Liver (tissue), 9 donors: ENCODE results near the gene ASB1. TPM values are rescaled to one million over a fixed set of nuclear protein-coding genes. Genes with fewer than 3 reads are reported as not detected.

Source experiments
- DNase-seq: peaks from one replicate; pipeline ENCODE4 v3.0.0-alpha.2; 2017; ENCODE audit warnings: low spot score
- H3K27ac ChIP-seq, 2 donors: one replicate each; pipeline ENCODE4 v1.7.0; 2013; ENCODE audit warnings: inconsistent platforms in 2 of 2, low read length in 2 of 2, control low read depth in 1 of 2, low read depth in 1 of 2, mild to moderate bottlenecking in 1 of 2
- H3K27me3 ChIP-seq, 4 donors: one replicate each; pipeline versions ENCODE4 v1.6.1 to v1.7.0; 2013; ENCODE audit warnings: low read length in 3 of 4, inconsistent platforms in 1 of 4, mild to moderate bottlenecking in 1 of 4, moderate library complexity in 1 of 4; ENCODE audit not compliant: control insufficient read depth in 4 of 4, insufficient read depth in 4 of 4
- H3K36me3 ChIP-seq, 4 donors: one replicate each; pipeline versions ENCODE4 v1.6.1 to v1.7.0; 2013; ENCODE audit warnings: low read length in 3 of 4, mild to moderate bottlenecking in 3 of 4, low read depth in 1 of 4, moderate library complexity in 1 of 4; ENCODE audit not compliant: control insufficient read depth in 4 of 4, insufficient read depth in 3 of 4
- H3K4me1 ChIP-seq, 4 donors: one replicate each; pipeline versions ENCODE4 v1.6.1 to v1.7.0; 2013; ENCODE audit warnings: low read length in 3 of 4, mild to moderate bottlenecking in 3 of 4, moderate library complexity in 1 of 4; ENCODE audit not compliant: control insufficient read depth in 4 of 4, insufficient read depth in 4 of 4
- H3K4me3 ChIP-seq, 3 donors: one replicate each; pipeline versions ENCODE4 v1.6.1 to v1.7.0; 2013; ENCODE audit warnings: low read length in 3 of 3, control low read depth in 1 of 3, low read depth in 1 of 3, mild to moderate bottlenecking in 1 of 3
- H3K9ac ChIP-seq, 2 donors: one replicate each; pipeline ENCODE4 v1.7.0; 2013; ENCODE audit warnings: low read length in 2 of 2, mild to moderate bottlenecking in 2 of 2, moderate library complexity in 2 of 2, control low read depth in 1 of 2, low read depth in 1 of 2
- H3K9me3 ChIP-seq, 4 donors: one replicate each; pipeline versions ENCODE4 v1.6.1 to v1.7.0; 2013; ENCODE audit warnings: low read length in 3 of 4; ENCODE audit not compliant: control insufficient read depth in 4 of 4
- EGR1 ChIP-seq, 2 donors: IDR thresholded peaks; 2 replicates each; pipeline ENCODE4 v1.6.1; 2016 to 2018; ENCODE audit warnings: antibody characterized with exemption in 2 of 2, low read depth in 2 of 2
- FOXA1 ChIP-seq: IDR thresholded peaks from 2 replicates; pipeline ENCODE4 v1.6.1; 2016; ENCODE audit warnings: antibody characterized with exemption
- GABPA ChIP-seq, 2 donors: IDR thresholded peaks in 1 of 2; conservative IDR thresholded peaks in 1 of 2; 2 replicates each; pipeline ENCODE4 v1.6.1; 2016; ENCODE audit warnings: antibody characterized with exemption in 2 of 2, mild to moderate bottlenecking in 1 of 2, moderate library complexity in 1 of 2
- HNF4G ChIP-seq: IDR thresholded peaks from 2 replicates; pipeline ENCODE4 v1.6.1; 2016; ENCODE audit warnings: antibody characterized with exemption
- NR2F2 ChIP-seq: IDR thresholded peaks from 2 replicates; pipeline ENCODE4 v1.6.1; 2016; ENCODE audit warnings: antibody characterized with exemption
- TAF1 ChIP-seq: conservative IDR thresholded peaks from 2 replicates; pipeline ENCODE4 v1.6.1; 2016; ENCODE audit warnings: antibody characterized with exemption, mild to moderate bottlenecking
- WGBS: extraction: QIAGEN DNeasy Blood & Tissue Kit; methylation state at CpG from one replicate; pipeline ENCODE4 v1.1.7; 2013; 5-methylcytosine and 5-hydroxymethylcytosine counted together
- polyA plus RNA-seq, 2 donors: library from polyadenylated mRNA; stranded (reverse) in 1 of 2; unstranded in 1 of 2; fragments of 200-250 nt in 1 of 2; fragments of >200 nt in 1 of 2; fragmentation: Nextera tagmentation in 1 of 2; extraction: Ambion mirVana in 1 of 2; gene quantifications; one replicate each; pipeline versions ENCODE4 v1.2.1 to v1.2.3, GENCODE V29; 2013 to 2015
- total RNA-seq, 2 donors: library from RNA; depleted of rRNA; stranded (reverse); fragments of >200 nt; gene quantifications; one replicate each; pipeline ENCODE4 v1.2.3, GENCODE V29; 2014
- TF ChIP-seq, protein P1 (sequence below): IDR thresholded peaks from 2 replicates; pipeline ENCODE4 v1.6.1; 2016; ENCODE audit warnings: antibody characterized with exemption, mild to moderate bottlenecking
- TF ChIP-seq, protein P2 (sequence below): fragments of 150-350 bp; IDR thresholded peaks from 2 replicates; pipeline ENCODE4 v1.5.1; 2017; ENCODE audit warnings: improper control_type of control experiment, low read depth, low read length; ENCODE audit not compliant: missing input control
- TF ChIP-seq, protein P3 (sequence below): IDR thresholded peaks from 2 replicates; pipeline ENCODE4 v1.6.1; 2016; ENCODE audit warnings: antibody characterized with exemption
- TF ChIP-seq, protein P4 (sequence below): IDR thresholded peaks from 2 replicates; pipeline ENCODE4 v1.6.1; 2016; ENCODE audit warnings: antibody characterized with exemption
- TF ChIP-seq, protein P5 (sequence below): IDR thresholded peaks from 2 replicates; pipeline ENCODE4 v1.6.1; 2016; ENCODE audit warnings: antibody characterized with exemption
- donor health status: healthy.
- donor health status: healthy.
- donor health status: healthy.
- donor health status: healthy.
- donor health status: healthy.

Gene ASB1
- total and polyA plus RNA-seq, 4 donors, result 6.1 to 15.2 (median 10.5) TPM

DNA sequence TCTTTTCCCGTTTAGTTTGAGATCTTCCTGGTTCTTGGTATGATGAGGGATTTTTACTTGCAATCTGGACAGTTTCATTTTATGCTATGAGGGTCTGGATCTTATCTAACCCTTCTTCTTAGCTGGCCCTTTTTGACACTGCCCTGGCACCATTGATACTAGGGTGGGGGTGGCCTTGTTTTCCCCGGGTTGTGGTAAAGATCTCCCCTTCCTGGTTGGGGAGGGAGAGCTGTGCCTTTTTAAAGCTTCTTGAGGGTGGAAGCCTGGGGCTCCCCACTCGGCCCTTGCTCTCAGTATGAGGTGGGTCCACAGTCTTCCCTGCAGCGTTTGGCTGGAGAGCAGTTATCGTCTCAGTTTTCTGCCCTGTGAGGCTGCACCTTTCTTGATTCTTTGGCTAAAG, 66.1 kb downstream of the ASB1 start:
- Histone ChIP-seq H3K27ac (no peak overlapping the region), H3K36me3 (no peaks in the 10 kb centered on the region), H3K27me3 (no peaks in the 10 kb centered on the region), H3K9me3 (no peaks in the 10 kb centered on the region), H3K4me3 (no peak overlapping the region), H3K4me1 (no peaks in the 10 kb centered on the region), H3K9ac (no peak overlapping the region)
- TF ChIP-seq NR2F2 (no peak), HNF4G (no peak), TAF1 (no peak), EGR1 (IDR thresholded peaks at IDR 0.05; ENCODE audit: low read depth in 2 of 2) (no peak), GABPA (IDR thresholded peaks at IDR 0.05 in 1 of 2, conservative IDR thresholded peaks at IDR 0.05 in 1 of 2) (no peak)
- TF ChIP-seq, protein P1, sequence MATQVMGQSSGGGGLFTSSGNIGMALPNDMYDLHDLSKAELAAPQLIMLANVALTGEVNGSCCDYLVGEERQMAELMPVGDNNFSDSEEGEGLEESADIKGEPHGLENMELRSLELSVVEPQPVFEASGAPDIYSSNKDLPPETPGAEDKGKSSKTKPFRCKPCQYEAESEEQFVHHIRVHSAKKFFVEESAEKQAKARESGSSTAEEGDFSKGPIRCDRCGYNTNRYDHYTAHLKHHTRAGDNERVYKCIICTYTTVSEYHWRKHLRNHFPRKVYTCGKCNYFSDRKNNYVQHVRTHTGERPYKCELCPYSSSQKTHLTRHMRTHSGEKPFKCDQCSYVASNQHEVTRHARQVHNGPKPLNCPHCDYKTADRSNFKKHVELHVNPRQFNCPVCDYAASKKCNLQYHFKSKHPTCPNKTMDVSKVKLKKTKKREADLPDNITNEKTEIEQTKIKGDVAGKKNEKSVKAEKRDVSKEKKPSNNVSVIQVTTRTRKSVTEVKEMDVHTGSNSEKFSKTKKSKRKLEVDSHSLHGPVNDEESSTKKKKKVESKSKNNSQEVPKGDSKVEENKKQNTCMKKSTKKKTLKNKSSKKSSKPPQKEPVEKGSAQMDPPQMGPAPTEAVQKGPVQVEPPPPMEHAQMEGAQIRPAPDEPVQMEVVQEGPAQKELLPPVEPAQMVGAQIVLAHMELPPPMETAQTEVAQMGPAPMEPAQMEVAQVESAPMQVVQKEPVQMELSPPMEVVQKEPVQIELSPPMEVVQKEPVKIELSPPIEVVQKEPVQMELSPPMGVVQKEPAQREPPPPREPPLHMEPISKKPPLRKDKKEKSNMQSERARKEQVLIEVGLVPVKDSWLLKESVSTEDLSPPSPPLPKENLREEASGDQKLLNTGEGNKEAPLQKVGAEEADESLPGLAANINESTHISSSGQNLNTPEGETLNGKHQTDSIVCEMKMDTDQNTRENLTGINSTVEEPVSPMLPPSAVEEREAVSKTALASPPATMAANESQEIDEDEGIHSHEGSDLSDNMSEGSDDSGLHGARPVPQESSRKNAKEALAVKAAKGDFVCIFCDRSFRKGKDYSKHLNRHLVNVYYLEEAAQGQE, result no peak
- TF ChIP-seq, protein P2, sequence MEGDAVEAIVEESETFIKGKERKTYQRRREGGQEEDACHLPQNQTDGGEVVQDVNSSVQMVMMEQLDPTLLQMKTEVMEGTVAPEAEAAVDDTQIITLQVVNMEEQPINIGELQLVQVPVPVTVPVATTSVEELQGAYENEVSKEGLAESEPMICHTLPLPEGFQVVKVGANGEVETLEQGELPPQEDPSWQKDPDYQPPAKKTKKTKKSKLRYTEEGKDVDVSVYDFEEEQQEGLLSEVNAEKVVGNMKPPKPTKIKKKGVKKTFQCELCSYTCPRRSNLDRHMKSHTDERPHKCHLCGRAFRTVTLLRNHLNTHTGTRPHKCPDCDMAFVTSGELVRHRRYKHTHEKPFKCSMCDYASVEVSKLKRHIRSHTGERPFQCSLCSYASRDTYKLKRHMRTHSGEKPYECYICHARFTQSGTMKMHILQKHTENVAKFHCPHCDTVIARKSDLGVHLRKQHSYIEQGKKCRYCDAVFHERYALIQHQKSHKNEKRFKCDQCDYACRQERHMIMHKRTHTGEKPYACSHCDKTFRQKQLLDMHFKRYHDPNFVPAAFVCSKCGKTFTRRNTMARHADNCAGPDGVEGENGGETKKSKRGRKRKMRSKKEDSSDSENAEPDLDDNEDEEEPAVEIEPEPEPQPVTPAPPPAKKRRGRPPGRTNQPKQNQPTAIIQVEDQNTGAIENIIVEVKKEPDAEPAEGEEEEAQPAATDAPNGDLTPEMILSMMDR, result no peak
- TF ChIP-seq, protein P3, sequence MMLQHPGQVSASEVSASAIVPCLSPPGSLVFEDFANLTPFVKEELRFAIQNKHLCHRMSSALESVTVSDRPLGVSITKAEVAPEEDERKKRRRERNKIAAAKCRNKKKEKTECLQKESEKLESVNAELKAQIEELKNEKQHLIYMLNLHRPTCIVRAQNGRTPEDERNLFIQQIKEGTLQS, result no peak
- TF ChIP-seq, protein P4, sequence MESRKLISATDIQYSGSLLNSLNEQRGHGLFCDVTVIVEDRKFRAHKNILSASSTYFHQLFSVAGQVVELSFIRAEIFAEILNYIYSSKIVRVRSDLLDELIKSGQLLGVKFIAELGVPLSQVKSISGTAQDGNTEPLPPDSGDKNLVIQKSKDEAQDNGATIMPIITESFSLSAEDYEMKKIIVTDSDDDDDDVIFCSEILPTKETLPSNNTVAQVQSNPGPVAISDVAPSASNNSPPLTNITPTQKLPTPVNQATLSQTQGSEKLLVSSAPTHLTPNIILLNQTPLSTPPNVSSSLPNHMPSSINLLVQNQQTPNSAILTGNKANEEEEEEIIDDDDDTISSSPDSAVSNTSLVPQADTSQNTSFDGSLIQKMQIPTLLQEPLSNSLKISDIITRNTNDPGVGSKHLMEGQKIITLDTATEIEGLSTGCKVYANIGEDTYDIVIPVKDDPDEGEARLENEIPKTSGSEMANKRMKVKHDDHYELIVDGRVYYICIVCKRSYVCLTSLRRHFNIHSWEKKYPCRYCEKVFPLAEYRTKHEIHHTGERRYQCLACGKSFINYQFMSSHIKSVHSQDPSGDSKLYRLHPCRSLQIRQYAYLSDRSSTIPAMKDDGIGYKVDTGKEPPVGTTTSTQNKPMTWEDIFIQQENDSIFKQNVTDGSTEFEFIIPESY, result no peak
- no peak for DNase-seq
- 78% methylated on average over 5 of the region's 5 CpGs for WGBS

DNA sequence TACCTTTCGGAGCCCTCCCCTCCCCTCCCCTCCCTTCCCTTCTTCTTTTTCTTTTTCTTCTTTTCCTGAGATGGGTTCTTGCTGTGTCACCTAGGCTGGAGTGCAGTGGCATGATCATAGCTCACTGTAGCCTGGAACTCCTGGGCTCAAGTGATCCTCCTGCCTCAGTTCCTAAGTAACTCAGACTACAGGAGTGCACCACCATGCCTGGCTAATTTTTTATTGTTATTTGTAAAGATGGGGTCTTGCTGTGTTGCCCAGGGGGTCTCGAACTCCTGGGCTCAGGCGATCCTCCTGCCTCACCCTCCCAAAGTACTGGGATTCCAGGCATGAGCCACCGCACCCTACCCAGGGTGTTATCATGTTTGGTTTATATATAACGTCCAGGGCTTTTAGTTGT, 66.7 kb downstream of the ASB1 start:
- WGBS, result 90% methylated on average over 5 of the region's 5 CpGs
- Histone ChIP-seq H3K4me3 (no peak overlapping the region), H3K27ac (no peak overlapping the region), H3K36me3 (no peaks in the 10 kb centered on the region), H3K9ac (no peak overlapping the region), H3K4me1 (no peaks in the 10 kb centered on the region), H3K27me3 (no peaks in the 10 kb centered on the region), H3K9me3 (no peaks in the 10 kb centered on the region)
- no peak for DNase-seq
- TF ChIP-seq EGR1 (IDR thresholded peaks at IDR 0.05; ENCODE audit: low read depth in 2 of 2) (no peak), FOXA1 (no peak)
- TF ChIP-seq, protein P5, sequence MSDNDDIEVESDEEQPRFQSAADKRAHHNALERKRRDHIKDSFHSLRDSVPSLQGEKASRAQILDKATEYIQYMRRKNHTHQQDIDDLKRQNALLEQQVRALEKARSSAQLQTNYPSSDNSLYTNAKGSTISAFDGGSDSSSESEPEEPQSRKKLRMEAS, result no peak
- TF ChIP-seq, protein P3, result no peak
- TF ChIP-seq, protein P2, result no peak
